Mesendoderm (in vitro differentiated cells): ENCODE measurements around the gene KCNAB1.

Source experiments
- DNase-seq: peaks from one replicate; pipeline ENCODE4 v3.0.0; 2013
- H2AK5ac ChIP-seq: 2 replicates; pipeline ENCODE4 v1.6.1; 2013; ENCODE audit warnings: low read length, inconsistent platforms
- H2BK120ac ChIP-seq: 2 replicates; pipeline ENCODE4 v1.6.1; 2013; ENCODE audit warnings: low read depth, mild to moderate bottlenecking, low read length, moderate library complexity, mixed read lengths
- H2BK15ac ChIP-seq: replicated peaks from 2 replicates; pipeline ENCODE4 v1.6.1; 2013; ENCODE audit warnings: low read depth, mild to moderate bottlenecking, moderate library complexity
- H2BK5ac ChIP-seq: 2 replicates; pipeline ENCODE4 v1.6.1; 2013; ENCODE audit warnings: low read length, inconsistent platforms
- H3K18ac ChIP-seq: 2 replicates; pipeline ENCODE4 v1.6.1; 2013; ENCODE audit warnings: mild to moderate bottlenecking, low read length, mixed read lengths
- H3K23ac ChIP-seq: one replicate; pipeline ENCODE4 v1.6.1; 2013; ENCODE audit warnings: low read length
- H3K27ac ChIP-seq: 2 replicates; pipeline ENCODE4 v1.5.1; 2013; ENCODE audit warnings: low read depth, mild to moderate bottlenecking, inconsistent platforms, low read length, moderate library complexity
- H3K27me3 ChIP-seq: 2 replicates; pipeline ENCODE4 v1.6.1; 2013; ENCODE audit warnings: low read length, control low read depth, mild to moderate bottlenecking, inconsistent platforms; ENCODE audit not compliant: insufficient read depth, poor library complexity
- H3K36me3 ChIP-seq: 2 replicates; pipeline ENCODE4 v1.6.1; 2013; ENCODE audit warnings: low read length, inconsistent platforms; ENCODE audit not compliant: control insufficient read depth, insufficient read depth
- H3K4ac ChIP-seq: one replicate; pipeline ENCODE4 v1.6.1; 2013; ENCODE audit warnings: low read depth, mild to moderate bottlenecking, low read length, moderate library complexity
- H3K4me1 ChIP-seq: 2 replicates; pipeline ENCODE4 v1.6.1; 2013; ENCODE audit warnings: low read depth, low read length, inconsistent platforms; ENCODE audit not compliant: control insufficient read depth
- H3K4me2 ChIP-seq: 2 replicates; pipeline ENCODE4 v1.6.1; 2013; ENCODE audit warnings: low read length
- H3K4me3 ChIP-seq: 2 replicates; pipeline ENCODE4 v1.5.1; 2013; ENCODE audit warnings: mild to moderate bottlenecking, low read length
- H3K56ac ChIP-seq: one replicate; pipeline ENCODE4 v1.6.1; 2013; ENCODE audit warnings: low read length
- H3K79me1 ChIP-seq: 2 replicates; pipeline ENCODE4 v1.6.1; 2013; ENCODE audit warnings: low read length, inconsistent platforms
- H3K79me2 ChIP-seq: 2 replicates; pipeline ENCODE4 v1.6.1; 2013; ENCODE audit warnings: mild to moderate bottlenecking, low read length; ENCODE audit not compliant: control insufficient read depth, insufficient read depth
- H3K9ac ChIP-seq: 2 replicates; pipeline ENCODE4 v1.6.1; 2013; ENCODE audit warnings: low read length, inconsistent platforms
- H4K5ac ChIP-seq: one replicate; pipeline ENCODE4 v1.6.1; 2013; ENCODE audit warnings: low read length
- H4K8ac ChIP-seq: one replicate; pipeline ENCODE4 v1.6.1; 2013; ENCODE audit warnings: low read depth, mild to moderate bottlenecking, control low read depth, low read length, moderate library complexity
- WGBS: extraction: QIAGEN DNeasy Blood & Tissue Kit; methylation state at CpG from one replicate; pipeline ENCODE4 v1.1.7; 2013; ENCODE audit warnings: low lambda C conversion rate, missing lambda C conversion rate; ENCODE audit not compliant: insufficient coverage; ENCODE audit errors: extremely low coverage; 5-methylcytosine and 5-hydroxymethylcytosine counted together

Gene KCNAB1

GRCh38 chr3:156583469-156583868 lies 463.1 kb downstream of the KCNAB1 start:
- Histone ChIP-seq H4K5ac (no peak overlapping the region), H2BK5ac (no peak overlapping the region), H3K4me3 (no peak overlapping the region), H2BK120ac (no peak overlapping the region), H3K9ac (no peak overlapping the region), H3K4me2 (no peak overlapping the region), H4K8ac (no peak overlapping the region), H3K27me3 (no peaks in the 10 kb centered on the region), H3K23ac (no peak overlapping the region), H3K18ac (no peak overlapping the region), H2BK15ac (no peak overlapping the region), H3K56ac (no peak overlapping the region), H3K27ac (no peak overlapping the region), H3K36me3 (no peaks in the 10 kb centered on the region), H2AK5ac (no peak overlapping the region), H3K79me2 (no peaks in the 10 kb centered on the region), H3K79me1 (no peaks in the 10 kb centered on the region), H3K4me1 (no peaks in the 10 kb centered on the region), H3K4ac (no peak overlapping the region)
- no peak for DNase-seq

- no CpG with 5 or more reads among the region's 5 CpGs for WGBS
- DNase-seq, result no peak
- H3K9ac ChIP-seq, result no peak overlapping the region
Observed at GRCh38 chr3:156586905-156587759, 466.8 kb downstream of the KCNAB1 start.

GRCh38 chr3:156587760-156588069 lies 467.3 kb downstream of the KCNAB1 start:
- Histone ChIP-seq H4K5ac (no peak overlapping the region), H3K4me2 (no peak overlapping the region), H4K8ac (no peak overlapping the region), H3K56ac (no peak overlapping the region), H2BK5ac (no peak overlapping the region), H2BK15ac (no peak overlapping the region), H3K9ac (no peak overlapping the region), H3K79me2 (no peaks in the 10 kb centered on the region), H3K4me1 (no peaks in the 10 kb centered on the region), H3K4ac (no peak overlapping the region), H3K27me3 (no peaks in the 10 kb centered on the region), H3K27ac (no peak overlapping the region), H2BK120ac (no peak overlapping the region), H3K18ac (no peak overlapping the region), H3K79me1 (no peaks in the 10 kb centered on the region), H3K36me3 (no peaks in the 10 kb centered on the region), H2AK5ac (no peak overlapping the region), H3K4me3 (no peak overlapping the region), H3K23ac (no peak overlapping the region)
- DNase-seq, result no peak
- WGBS, result no CpG with 5 or more reads among the region's 1 CpG

More at GRCh38 chr3:156586905-156587759, 466.8 kb downstream of the KCNAB1 start:
- no peak overlapping the region for H2BK120ac ChIP-seq
- H3K4me3 ChIP-seq, result no peak overlapping the region
- no peak overlapping the region for H2BK5ac ChIP-seq
- no peak overlapping the region for H3K56ac ChIP-seq
- H3K4me2 ChIP-seq, result no peak overlapping the region
- no peak overlapping the region for H3K27ac ChIP-seq
- H3K4me1 ChIP-seq, result no peaks in the 10 kb centered on the region
- no peaks in the 10 kb centered on the region for H3K79me2 ChIP-seq
- no peak overlapping the region for H3K18ac ChIP-seq
- H4K8ac ChIP-seq, result no peak overlapping the region
- no peak overlapping the region for H2BK15ac ChIP-seq
- H3K23ac ChIP-seq, result no peak overlapping the region
- H4K5ac ChIP-seq, result no peak overlapping the region
- H3K36me3 ChIP-seq, result no peaks in the 10 kb centered on the region
- no peak overlapping the region for H3K4ac ChIP-seq
- H3K27me3 ChIP-seq, result no peaks in the 10 kb centered on the region
- no peaks in the 10 kb centered on the region for H3K79me1 ChIP-seq
- no peak overlapping the region for H2AK5ac ChIP-seq
